Progenitor cell of endocrine pancreas (in vitro differentiated cells): ENCODE data around the gene HHEX. TPM values are rescaled to one million over a fixed set of nuclear protein-coding genes. Genes with fewer than 3 reads are reported as not detected.
"Not testable (repeated sequence)": the region's sequence is repeated elsewhere in the genome, so short reads cannot be mapped to it uniquely, and the experiment has no call there.

ENCODE experiments used
- DNase-seq: peaks from one replicate; pipeline ENCODE4 v3.0.0; 2021; ENCODE audit warnings: low spot score; ENCODE audit not compliant: unreplicated experiment
- H3K27ac Mint-ChIP-seq: 2 replicates; pipeline ENCODE4 v1.8.0; 2021; ENCODE audit warnings: mild to moderate bottlenecking, moderate library complexity, mixed read lengths
- H3K27me3 Mint-ChIP-seq: 2 replicates; pipeline ENCODE4 v1.8.0; 2021; ENCODE audit warnings: mixed read lengths
- H3K36me3 Mint-ChIP-seq: 2 replicates; pipeline ENCODE4 v1.8.0; 2022; ENCODE audit warnings: mixed read lengths; ENCODE audit not compliant: insufficient read depth
- H3K4me1 Mint-ChIP-seq: 2 replicates; pipeline ENCODE4 v1.8.0; 2021; ENCODE audit warnings: low read depth, mixed read lengths
- H3K4me3 Mint-ChIP-seq: 2 replicates; pipeline ENCODE4 v1.8.0; 2021; ENCODE audit warnings: low read depth, mild to moderate bottlenecking, moderate library complexity, mixed read lengths
- H3K9me3 Mint-ChIP-seq: 2 replicates; pipeline ENCODE4 v1.8.0; 2021; ENCODE audit warnings: low read depth, mixed read lengths
- long read RNA-seq: library from polyadenylated mRNA; unstranded; transcript quantifications from one replicate; pipeline ENCODE4 v2.0.0, GENCODE V29; 2020
- total RNA-seq: library from RNA; stranded (reverse); gene quantifications from 2 replicates; pipeline ENCODE4 v1.2.1, GENCODE V29; 2021
- TF ChIP-seq, protein P1 (sequence below): fragments of 200-600 bp; sonication (generic); IDR thresholded peaks from one replicate; pipeline ENCODE4 v1.5.0; 2021; ENCODE audit warnings: antibody characterized with exemption, mild to moderate bottlenecking; ENCODE audit not compliant: unreplicated experiment

Gene HHEX
- total RNA-seq: 39.3 and 46.1 TPM in 2 replicates
- long read RNA-seq, partial matches to known transcripts: 0 of 5 reads
- long read RNA-seq, other reads (novel, unspliced or antisense): 0 of 5 reads

GRCh38 chr10:92689663-92690210 lies at the start of gene HHEX:
Gene HHEX (plus strand): TSS chr10:92689955. CDS start chr10:92689987, 32 bp downstream.
- TF ChIP-seq, protein P1, sequence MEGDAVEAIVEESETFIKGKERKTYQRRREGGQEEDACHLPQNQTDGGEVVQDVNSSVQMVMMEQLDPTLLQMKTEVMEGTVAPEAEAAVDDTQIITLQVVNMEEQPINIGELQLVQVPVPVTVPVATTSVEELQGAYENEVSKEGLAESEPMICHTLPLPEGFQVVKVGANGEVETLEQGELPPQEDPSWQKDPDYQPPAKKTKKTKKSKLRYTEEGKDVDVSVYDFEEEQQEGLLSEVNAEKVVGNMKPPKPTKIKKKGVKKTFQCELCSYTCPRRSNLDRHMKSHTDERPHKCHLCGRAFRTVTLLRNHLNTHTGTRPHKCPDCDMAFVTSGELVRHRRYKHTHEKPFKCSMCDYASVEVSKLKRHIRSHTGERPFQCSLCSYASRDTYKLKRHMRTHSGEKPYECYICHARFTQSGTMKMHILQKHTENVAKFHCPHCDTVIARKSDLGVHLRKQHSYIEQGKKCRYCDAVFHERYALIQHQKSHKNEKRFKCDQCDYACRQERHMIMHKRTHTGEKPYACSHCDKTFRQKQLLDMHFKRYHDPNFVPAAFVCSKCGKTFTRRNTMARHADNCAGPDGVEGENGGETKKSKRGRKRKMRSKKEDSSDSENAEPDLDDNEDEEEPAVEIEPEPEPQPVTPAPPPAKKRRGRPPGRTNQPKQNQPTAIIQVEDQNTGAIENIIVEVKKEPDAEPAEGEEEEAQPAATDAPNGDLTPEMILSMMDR: no peak
- H3K27me3 Mint-ChIP-seq: peaks cover 2% of the 10 kb centered on the region
- no peak for DNase-seq

DNA sequence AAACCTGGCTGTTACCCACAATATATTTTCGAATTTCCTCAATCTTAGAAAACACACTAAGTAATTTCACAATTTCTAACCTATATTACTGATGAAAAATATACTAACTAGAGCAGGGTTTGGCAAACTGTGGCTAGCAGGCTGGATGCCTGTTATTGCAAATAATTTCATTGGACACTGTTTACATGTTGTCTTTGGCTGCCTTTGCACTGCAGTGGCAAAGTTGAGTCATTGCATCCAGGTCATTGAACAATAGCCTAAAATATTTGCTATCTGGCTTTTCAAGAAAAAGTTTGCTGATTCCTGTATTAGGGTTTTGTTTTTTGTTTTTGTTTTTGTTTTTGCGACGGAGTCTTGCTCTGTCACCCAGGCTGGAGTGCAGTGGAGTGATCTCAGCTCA lies 49.6 kb upstream of the HHEX start:
- H3K36me3 Mint-ChIP-seq: peaks cover 14% of the 10 kb centered on the region
- DNase-seq: no peak
- no peaks in the 10 kb centered on the region for H3K9me3 Mint-ChIP-seq
- H3K4me1 Mint-ChIP-seq: peaks cover 2% of the 10 kb centered on the region
- H3K27me3 Mint-ChIP-seq: no peaks in the 10 kb centered on the region
- H3K27ac Mint-ChIP-seq: no peak overlapping the region
- no peak overlapping the region for H3K4me3 Mint-ChIP-seq
- TF ChIP-seq, protein P1: no peak

More at GRCh38 chr10:92689663-92690210, at the start of gene HHEX:
- Mint-ChIP-seq H3K36me3 (peaks cover 13% of the 10 kb centered on the region), H3K4me1 (peaks cover 22% of the 10 kb centered on the region), H3K4me3 (peak within 1 kb of the TSS; percentile 75), H3K9me3 (peaks cover 9% of the 10 kb centered on the region), H3K27ac (peak within 1 kb of the TSS; percentile 94)

DNA sequence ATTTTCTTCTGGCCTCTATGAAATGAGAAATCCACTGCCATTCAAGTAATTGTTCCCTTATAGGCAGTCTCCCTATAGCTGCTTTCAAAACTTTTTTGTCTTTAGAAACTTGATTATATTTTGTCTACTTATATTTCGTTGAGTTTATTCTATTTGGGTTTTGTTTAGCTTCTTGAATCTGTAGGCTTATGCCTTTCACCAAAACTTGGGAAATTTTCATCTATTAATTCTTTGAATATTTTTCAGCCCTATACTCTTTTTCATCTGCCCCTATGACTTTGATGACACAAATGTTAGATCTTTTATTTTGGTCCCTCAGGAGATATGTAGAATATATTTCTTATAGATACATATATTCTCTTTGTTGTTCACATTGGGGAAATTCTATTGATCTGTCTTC lies 48.3 kb upstream of the HHEX start:
- no peak overlapping the region for H3K4me3 Mint-ChIP-seq
- no peak overlapping the region for H3K27ac Mint-ChIP-seq
- no peaks in the 10 kb centered on the region for H3K27me3 Mint-ChIP-seq
- no peaks in the 10 kb centered on the region for H3K9me3 Mint-ChIP-seq
- TF ChIP-seq, protein P1: no peak
- H3K4me1 Mint-ChIP-seq: peaks cover 2% of the 10 kb centered on the region
- peaks cover 12% of the 10 kb centered on the region for H3K36me3 Mint-ChIP-seq
- no peak for DNase-seq

DNA sequence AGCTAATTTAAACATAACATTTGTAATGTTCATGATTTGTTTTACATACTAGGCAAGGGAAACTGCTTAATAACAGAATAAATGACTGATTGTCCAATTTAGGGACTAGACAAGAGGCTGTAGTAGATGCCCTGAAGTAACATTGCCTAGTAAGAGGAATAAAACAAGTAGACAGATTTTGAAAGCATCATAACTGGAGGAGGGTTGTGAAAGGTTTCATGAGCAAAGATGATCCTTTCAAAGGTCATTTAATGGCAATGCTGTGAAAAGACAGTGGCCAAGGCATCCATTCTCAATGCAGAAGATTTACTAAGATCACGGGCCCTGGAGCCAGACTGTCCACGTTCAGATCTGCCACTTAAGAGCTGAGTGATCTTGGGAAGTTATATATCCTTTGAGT lies 44.8 kb upstream of the HHEX start:
- H3K4me1 Mint-ChIP-seq: peaks cover 2% of the 10 kb centered on the region
- no peak overlapping the region for H3K27ac Mint-ChIP-seq
- TF ChIP-seq, protein P1: no peak
- H3K27me3 Mint-ChIP-seq: no peaks in the 10 kb centered on the region
- H3K36me3 Mint-ChIP-seq: peaks cover 8% of the 10 kb centered on the region
- no peak overlapping the region for H3K4me3 Mint-ChIP-seq
- no peak for DNase-seq
- no peaks in the 10 kb centered on the region for H3K9me3 Mint-ChIP-seq

DNA sequence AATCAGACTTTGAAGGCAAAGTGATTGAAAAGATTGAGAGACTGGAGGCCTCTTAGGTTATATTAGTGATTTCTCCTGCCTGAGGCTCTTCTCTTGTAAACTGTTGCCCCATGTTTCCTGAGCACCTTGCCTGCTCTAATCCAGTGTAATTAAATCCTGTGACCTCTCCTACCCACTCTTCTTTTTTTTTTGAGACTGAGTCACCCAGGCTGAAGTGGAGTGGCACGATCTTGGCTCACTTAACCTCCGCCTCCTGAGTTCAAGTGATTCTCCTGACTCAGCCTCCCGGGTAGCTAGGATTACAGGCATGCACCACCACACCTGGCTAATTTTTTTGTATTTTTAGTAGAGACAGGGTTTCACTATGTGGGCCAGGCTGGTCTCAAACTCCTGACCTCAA lies 38.9 kb upstream of the HHEX start:
- H3K27me3 Mint-ChIP-seq, H3K4me3 Mint-ChIP-seq, H3K4me1 Mint-ChIP-seq, H3K9me3 Mint-ChIP-seq, DNase-seq, H3K27ac Mint-ChIP-seq: not testable (repeated sequence)
- peaks cover 20% of the 10 kb centered on the region for H3K36me3 Mint-ChIP-seq

GRCh38 chr10:92655426-92655825 lies 34.3 kb upstream of the HHEX start:
- Mint-ChIP-seq H3K27me3 (no peaks in the 10 kb centered on the region), H3K9me3 (peaks cover 3% of the 10 kb centered on the region), H3K4me3 (no peak overlapping the region), H3K4me1 (no peaks in the 10 kb centered on the region), H3K36me3 (peaks cover 20% of the 10 kb centered on the region), H3K27ac (no peak overlapping the region)
- no peak for DNase-seq
- TF ChIP-seq, protein P1: no peak
